HepG2 (cell line): ENCODE measurements around the gene HTRA2. TPM values are rescaled to one million over a fixed set of nuclear protein-coding genes. Genes with fewer than 3 reads are reported as not detected.

Experiments used
- CHD4 ChIP-seq: fragments of 200-600 bp; sonication (generic); IDR thresholded peaks from 2 replicates; pipeline ENCODE4 v1.7.0; 2017; ENCODE audit warnings: mild to moderate bottlenecking, low read length, borderline replicate concordance
- HMGXB3 ChIP-seq: sonication (generic); formaldehyde crosslinking; IDR thresholded peaks from 2 replicates; pipeline ENCODE4 v1.4.0; 2020; ENCODE audit warnings: missing genetic modification reagents, borderline replicate concordance
- TRAFD1 ChIP-seq: sonication (generic); formaldehyde crosslinking; IDR thresholded peaks from 2 replicates; pipeline ENCODE4 v1.5.1; 2020; ENCODE audit warnings: missing genetic modification reagents, mild to moderate bottlenecking, borderline replicate concordance
- ZBTB38 ChIP-seq: sonication (generic); formaldehyde crosslinking; IDR thresholded peaks from 2 replicates; pipeline ENCODE4 v1.5.1; 2020; ENCODE audit warnings: mild to moderate bottlenecking, missing genetic modification reagents
- ZMYM3 ChIP-seq: sonication (generic); formaldehyde crosslinking; IDR thresholded peaks from 2 replicates; pipeline ENCODE4 v1.5.1; 2020; ENCODE audit warnings: mild to moderate bottlenecking, missing genetic modification reagents
- ZNF121 ChIP-seq: sonication (generic); formaldehyde crosslinking; IDR thresholded peaks from 2 replicates; pipeline ENCODE4 v1.5.0; 2020; ENCODE audit warnings: mild to moderate bottlenecking, missing genetic modification reagents
- ZNF292 ChIP-seq: sonication (generic); formaldehyde crosslinking; IDR thresholded peaks from 2 replicates; pipeline ENCODE4 v1.8.1; 2022; ENCODE audit warnings: mild to moderate bottlenecking, low read depth, missing genetic modification reagents, borderline replicate concordance
- polyA plus RNA-seq, 8 experiments: library from polyadenylated mRNA; depleted of rRNA in 3 of 8; stranded (reverse) in 7 of 8; unstranded in 1 of 8; fragments of >200 nt; fragmentation: Illumina TruSeq in 4 of 8; extraction: Trizol in 4 of 8; gene quantifications; 2 replicates each; pipeline versions ENCODE4 v1.2.1 to v1.2.3, GENCODE V29; 2011 to 2016; ENCODE audit warnings: low read depth in 4 of 8, missing spikeins in 1 of 8, mixed read lengths in 1 of 8; ENCODE audit not compliant: insufficient read depth in 1 of 8
- total RNA-seq, 5 experiments: library from RNA; depleted of rRNA; stranded (reverse); fragments of >200 nt; fragmentation: Illumina TruSeq; extraction: Trizol; gene quantifications; 2 replicates each; pipeline ENCODE4 v1.2.3, GENCODE V29; 2016; ENCODE audit warnings: low read depth in 1 of 5

Gene HTRA2
- total and polyA plus RNA-seq, 2 of the 13 experiments (the other 11 are each of a cell fraction or from before 2014, with no cell fraction given), result 47.7 to 50.3 TPM

GRCh38 chr2:74483675-74484164, 46.0 kb upstream of the HTRA2 start (continued):
- TF ChIP-seq HMGXB3 (CRISPR knock-in tag), result 0 out of 2 replicates have a peak, but pooled peaks have one; percentile 4
- TF ChIP-seq TRAFD1 (CRISPR knock-in tag), result peak; percentile 13; the same call in 1 of the 2 replicates
- peak; percentile 98 for TF ChIP-seq ZNF121 (CRISPR knock-in tag)
- 0 out of 2 replicates have a peak, but pooled peaks have one; percentile 21 for TF ChIP-seq ZMYM3 (CRISPR knock-in tag)
- TF ChIP-seq ZNF292 (CRISPR knock-in tag), result 0 out of 2 replicates have a peak, but pooled peaks have one; percentile 2
- TF ChIP-seq ZBTB38 (CRISPR knock-in tag), result 0 out of 2 replicates have a peak, but pooled peaks have one; percentile 40
- TF ChIP-seq CHD4, result 0 out of 2 replicates have a peak, but pooled peaks have one; percentile 19
